Hippocampal formation (tissue), 2 donors: ENCODE data around the gene LTB4R.
"Not testable (repeated sequence)": the region's sequence is repeated elsewhere in the genome, so short reads cannot be mapped to it uniquely, and the experiment has no call there.

Experiments
- DNase-seq, 2 donors: peaks; one replicate each; lab custom pipeline; 2025; lab: John Stamatoyannopoulos, UW

The LTB4R gene

GRCh38 chr14:24323341-24323740 is 12.0 kb downstream of the LTB4R start:
- no peak for DNase-seq

- DNase-seq, result no peak
Measured at GRCh38 chr14:24324024-24324423, 12.7 kb downstream of the LTB4R start.

- no peak for DNase-seq
Measured at GRCh38 chr14:24325041-24325530, 13.8 kb downstream of the LTB4R start.

DNA sequence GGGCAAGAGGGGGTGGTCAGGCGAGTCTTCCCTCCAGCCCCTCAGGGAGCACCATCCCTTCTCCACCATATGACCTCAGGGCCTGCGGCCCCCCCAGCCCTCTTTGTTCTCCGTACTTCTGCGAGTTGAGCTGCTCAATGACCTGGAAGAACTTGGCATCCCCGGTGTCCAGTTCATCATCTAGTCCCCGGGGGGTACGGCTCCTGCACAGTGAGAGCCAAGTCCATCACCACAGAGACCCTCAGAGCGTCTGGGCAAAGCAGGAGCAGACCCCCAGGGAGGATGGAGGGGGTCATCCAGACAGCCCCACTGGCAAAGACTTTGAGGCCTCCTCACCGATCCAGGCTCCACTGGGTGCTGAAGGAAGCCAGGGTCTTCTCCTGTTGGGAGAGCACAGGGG is 14.7 kb downstream of the LTB4R start:
- DNase-seq, result no peak

- no peak for DNase-seq
Measured at GRCh38 chr14:24327303-24327702, 16.0 kb downstream of the LTB4R start.

DNA sequence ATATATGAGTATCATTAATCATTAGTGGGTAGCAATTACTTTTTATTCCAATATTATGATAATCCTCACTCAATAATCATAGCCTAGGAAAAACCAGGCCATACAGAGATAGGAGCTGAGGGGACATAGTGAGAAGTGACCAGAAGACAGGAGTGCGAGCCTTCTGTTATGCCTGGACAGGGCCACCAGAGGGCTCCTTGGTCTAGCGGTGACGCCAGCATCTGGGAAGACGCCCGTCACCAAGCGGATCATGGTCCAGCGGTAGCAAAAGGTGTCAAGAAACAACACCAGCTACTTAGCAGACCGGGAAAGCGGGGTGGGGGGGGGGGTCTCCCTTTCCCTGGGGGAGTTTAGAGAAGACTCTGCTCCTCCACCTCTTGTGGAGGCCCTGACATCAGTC is 16.6 kb downstream of the LTB4R start:
- DNase-seq, result not testable (repeated sequence)

- DNase-seq, result no peak
Measured at GRCh38 chr14:24329073-24329663, 17.9 kb downstream of the LTB4R start.

DNA sequence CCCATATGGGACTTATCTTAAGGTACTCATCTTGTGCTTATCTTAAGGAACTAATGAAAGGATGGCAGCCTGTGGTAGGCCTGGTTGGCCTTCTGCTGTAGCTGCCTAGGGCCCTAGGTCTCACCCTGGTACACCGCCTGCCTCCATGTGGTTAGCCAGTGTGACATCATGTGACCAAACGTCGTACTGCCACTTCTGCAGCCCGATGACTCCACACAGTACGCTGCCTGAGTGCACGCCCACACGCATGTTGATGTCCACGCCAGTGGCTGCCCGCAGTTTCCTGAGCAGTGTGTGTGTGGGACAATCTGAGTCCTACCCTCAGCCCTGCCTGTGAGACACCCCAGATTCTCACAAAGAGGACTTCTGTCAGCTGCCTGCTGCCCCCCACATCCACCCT is 18.4 kb downstream of the LTB4R start:
- DNase-seq, result no peak

- no peak for DNase-seq
Measured at GRCh38 chr14:24330973-24331674, 19.8 kb downstream of the LTB4R start.

GRCh38 chr14:24331731-24332267 is 20.5 kb downstream of the LTB4R start:
- DNase-seq, result no peak

DNA sequence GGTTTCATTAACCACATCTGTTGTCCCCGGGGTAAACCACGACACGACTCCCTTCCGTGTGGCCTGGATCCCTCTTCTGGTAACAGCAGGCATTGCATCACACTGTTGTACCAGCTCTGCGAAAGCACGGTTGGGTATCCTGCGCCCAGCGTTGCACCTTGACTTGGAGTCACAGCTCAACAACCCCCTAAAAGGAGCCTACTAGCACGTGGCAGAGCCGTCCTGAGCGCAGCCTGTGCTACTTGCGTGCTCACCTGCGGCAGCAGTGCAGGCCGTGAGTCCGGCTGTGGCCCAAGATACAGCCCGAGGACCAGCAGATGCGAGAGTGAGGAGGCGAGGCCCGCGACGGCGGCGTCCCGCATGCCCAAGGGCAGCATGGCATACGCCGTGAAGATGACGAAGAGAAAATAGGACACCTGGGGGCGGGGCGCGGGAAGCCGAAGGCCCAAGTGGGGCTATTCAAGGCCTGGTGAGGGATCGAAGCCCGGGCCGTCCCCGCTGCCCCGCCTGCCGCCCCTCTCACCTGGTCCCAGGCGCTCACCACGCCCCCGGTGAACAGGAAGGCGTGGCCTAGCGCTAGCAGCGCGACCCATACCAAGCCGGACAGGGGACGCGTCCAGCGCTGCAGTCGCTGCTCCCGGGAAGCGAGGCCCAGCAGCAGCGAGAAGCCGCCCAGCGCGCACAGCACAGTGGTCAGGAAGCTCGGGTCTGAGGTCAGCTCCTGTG is 21.1 kb downstream of the LTB4R start:
- DNase-seq, result peak; percentile 32 to 47

GRCh38 chr14:24334431-24335291 is 23.4 kb downstream of the LTB4R start, which contains the start of gene ADCY4:
Gene ADCY4 (minus strand): TSS chr14:24335071. CDS start chr14:24334652, 419 bp downstream.
- no peak for DNase-seq

DNA sequence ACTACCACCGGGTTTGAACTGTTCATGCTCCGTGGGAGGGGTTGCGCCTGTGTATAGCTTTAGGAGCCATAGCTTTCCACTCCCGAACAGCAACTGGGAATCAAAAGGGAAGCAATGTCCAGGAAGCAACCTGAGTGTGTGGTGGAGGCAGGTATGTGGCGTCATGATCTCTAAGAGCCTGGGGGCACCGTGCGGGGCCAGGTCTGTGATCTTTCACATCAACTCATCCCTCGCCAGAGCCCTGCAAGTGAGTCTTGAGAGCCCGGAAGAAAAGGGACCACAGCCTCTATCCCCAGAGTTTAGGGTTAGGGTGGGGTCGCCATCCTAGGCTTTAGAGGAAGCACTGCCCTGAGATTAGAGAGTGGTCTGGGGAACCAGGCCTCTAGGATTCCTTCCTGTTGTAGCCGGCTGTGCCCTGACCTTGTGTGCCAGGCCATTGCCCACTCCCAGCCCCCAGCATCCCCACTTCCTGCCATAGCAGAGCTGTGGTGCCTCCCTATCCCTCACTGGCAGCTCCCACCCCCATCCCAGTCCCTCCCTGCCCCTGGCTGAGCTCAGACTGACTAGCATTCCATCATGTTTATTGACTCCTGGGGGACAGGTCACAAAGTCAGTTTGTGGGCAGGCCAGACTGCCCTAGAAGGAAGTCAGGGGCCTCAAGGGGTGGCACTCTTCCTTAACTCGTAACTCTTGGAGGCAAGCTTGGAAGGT is 24.3 kb downstream of the LTB4R start:
- DNase-seq, result no peak

DNA sequence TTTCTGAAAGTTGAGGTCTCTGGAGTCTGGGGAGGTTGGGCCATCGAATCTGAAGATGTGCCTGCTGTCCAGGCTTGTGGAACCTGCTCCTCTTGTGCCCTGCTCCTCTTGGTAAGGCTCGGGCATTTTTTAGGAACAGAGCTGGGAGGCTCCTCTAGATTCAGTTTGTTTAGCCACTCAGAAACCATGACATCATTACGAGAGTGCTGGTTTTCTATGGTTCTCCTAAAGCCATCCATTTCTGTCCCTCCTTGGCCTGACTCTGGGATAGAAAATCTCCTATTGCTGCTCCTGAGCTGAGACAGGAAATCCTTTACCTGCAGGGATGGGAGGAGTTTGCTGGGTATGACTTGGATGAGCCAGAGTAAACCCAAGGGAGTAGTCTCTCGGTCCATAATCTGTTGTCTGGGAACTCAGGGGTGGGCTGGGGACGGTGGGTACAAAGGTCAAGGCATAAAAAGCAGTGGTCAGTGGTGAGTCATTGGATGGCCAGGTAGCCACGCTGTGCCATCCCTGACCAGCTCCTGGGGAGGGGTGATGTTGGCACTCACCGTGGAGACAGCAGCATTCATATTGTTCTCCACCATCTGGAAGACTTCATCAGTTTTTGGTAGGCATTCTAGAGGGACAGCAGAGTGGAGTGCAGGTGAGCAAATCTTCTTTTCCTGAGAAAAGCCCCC is 26.0 kb downstream of the LTB4R start:
- no peak for DNase-seq

GRCh38 chr14:24337824-24338175 is 26.5 kb downstream of the LTB4R start:
- DNase-seq, result no peak

DNA sequence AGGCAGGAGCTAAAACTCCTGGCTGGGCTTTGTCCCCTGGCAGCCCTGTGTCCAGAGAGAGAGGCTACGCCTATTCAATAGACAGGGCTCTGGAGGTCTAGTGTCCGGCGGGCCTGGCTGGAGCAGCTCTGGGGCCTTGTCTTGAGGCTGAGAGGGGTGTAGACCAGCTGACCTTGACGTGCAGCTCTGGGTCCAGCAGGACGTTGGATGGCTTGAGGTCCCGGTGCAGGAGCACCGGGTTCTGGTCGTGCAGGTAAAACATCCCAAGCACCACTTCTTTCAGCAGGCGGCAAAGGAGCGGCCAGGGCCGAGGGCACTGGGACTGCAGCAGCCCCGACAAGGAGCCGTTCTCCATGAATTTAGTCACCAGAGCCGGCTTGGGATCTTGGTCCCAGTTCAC is 27.5 kb downstream of the LTB4R start:
- DNase-seq, result no peak

DNA sequence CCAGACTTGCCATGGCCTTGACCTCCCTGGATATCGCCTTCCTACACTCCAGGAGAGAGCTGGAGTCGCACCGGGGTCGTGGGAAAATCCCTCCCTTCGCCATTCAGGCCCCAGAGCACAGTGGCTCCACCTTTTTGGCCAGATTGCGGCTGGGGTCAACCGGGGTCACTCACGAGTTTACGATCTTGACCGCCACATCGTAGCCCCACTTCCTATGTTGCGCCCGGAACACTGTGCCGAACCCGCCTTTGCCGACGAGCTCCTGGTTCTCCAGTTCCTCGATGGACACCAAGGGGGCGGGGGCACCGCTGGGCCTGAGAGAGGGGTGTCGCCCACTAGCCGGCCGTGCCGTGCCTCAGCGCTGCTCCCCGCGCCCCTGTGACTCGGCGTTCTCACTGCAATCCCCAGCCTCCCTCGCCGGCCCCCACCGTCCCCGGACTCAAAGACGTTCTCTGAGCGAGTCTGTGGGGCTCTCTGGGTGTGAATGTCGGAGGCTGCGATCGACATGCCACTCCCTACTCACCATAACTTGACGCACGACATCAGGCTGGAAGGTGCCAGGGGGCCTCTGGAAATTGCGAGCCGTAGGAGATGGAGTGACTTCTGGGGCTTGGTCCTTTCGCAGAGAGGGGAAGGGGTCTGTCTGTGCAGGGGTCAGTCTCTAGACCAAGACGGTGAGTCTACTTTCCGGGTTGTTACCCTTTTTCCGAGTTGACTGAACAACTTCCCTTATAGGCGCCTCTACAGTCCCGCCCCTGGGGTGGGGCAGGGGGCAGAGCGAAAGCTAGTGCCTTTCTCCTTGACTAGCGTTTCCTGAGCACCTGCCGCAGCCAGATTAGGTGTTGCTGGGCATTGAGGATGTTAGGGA is 28.2 kb downstream of the LTB4R start, which contains the start of gene RIPK3:
TSS of gene RIPK3 (minus strand) at position 708 of the 868 bp plus-strand sequence. CDS start at position 543, 165 bp downstream.
- DNase-seq, result no peak

GRCh38 chr14:24340606-24341005 is 29.3 kb downstream of the LTB4R start:
- no peak for DNase-seq

GRCh38 chr14:24342889-24343288 is 31.6 kb downstream of the LTB4R start:
- no peak for DNase-seq
